DMS53 (cell line): ENCODE measurements around the gene ALDH7A1.
"Not testable (repeated sequence)": the region's sequence is repeated elsewhere in the genome, so short reads cannot be mapped to it uniquely, and the experiment has no call there.

Experiments used
- DNase-seq: peaks from one replicate; lab custom pipeline; 2025; lab: John Stamatoyannopoulos, UW

ALDH7A1 gene

DNA sequence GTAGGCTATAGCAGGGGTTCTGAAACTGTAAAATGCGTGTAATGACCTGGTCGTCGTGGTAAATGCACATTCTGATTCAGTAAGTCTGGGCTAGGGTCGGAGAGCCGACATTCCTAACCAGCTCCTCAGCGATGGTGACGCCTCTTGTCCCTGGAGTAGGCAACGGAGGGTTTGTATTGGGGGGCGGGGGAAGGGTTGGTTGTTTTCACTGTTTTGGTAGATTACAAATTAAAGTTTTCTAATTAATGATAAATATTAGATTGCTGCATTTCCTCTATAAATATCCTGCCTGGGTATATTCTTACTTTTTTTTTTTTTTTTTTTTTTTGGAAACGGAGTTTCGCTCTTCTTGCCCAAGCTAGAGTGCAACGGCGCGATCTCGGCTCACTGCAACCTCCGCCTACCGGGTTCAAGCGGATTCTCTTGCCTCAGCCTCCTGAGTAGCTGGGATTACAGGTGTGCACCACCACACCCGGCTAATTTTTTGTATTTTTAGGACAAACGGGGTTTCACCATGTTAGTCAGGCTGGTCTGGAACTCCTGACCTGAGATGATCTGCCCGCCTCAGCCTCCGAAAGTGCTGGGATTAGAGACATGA, 566 bp upstream of the ALDH7A1 start:
- DNase-seq = no peak

- no peak for DNase-seq
Measured at GRCh38 chr5:126591549-126591948, 3.5 kb downstream of the ALDH7A1 start.

- no peak for DNase-seq
Measured at GRCh38 chr5:126589536-126590297, 5.3 kb downstream of the ALDH7A1 start.

GRCh38 chr5:126587551-126588390, 7.2 kb downstream of the ALDH7A1 start:
- no peak for DNase-seq

GRCh38 chr5:126583761-126584160, 11.3 kb downstream of the ALDH7A1 start:
- DNase-seq = no peak

GRCh38 chr5:126579716-126580115, 15.3 kb downstream of the ALDH7A1 start:
- DNase-seq = no peak

DNA sequence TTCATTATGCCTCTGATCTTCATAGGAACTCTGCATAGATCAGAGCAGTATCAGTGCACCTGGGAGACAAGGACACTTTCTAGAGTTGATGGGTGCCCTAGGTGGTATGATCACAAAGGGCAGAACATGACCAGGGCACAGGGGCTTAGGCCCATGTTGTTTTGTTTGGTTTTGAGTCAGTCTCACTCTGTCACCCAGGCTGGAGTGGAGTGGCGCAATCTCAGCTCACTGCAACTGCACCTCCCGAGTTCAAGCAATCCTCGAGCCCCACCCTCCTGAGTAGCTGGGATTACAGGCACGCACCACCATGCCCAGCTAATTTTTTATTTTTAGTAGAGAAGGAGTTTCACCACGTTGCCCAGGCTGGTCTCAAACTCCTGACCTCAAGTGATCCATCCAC, 17.6 kb downstream of the ALDH7A1 start:
- DNase-seq = no peak

DNA sequence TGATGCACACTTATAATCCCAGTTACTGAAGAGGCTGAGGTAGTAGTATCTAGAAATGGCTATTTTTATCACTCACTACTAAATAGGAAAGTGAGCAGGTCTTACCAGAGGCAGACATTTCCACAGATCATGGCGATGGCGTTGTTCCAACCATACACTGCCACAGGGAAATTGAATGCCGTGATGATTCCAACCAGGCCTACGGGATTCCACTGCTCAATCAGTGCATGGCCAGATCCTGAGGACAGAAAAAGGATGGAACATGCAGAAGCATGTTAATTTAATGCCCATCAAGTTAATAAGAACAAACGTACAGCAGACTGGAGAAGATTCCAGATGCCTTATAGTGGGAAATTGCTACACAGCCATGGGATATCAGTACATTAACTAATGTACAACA, 18.0 kb downstream of the ALDH7A1 start:
- no peak for DNase-seq

DNA sequence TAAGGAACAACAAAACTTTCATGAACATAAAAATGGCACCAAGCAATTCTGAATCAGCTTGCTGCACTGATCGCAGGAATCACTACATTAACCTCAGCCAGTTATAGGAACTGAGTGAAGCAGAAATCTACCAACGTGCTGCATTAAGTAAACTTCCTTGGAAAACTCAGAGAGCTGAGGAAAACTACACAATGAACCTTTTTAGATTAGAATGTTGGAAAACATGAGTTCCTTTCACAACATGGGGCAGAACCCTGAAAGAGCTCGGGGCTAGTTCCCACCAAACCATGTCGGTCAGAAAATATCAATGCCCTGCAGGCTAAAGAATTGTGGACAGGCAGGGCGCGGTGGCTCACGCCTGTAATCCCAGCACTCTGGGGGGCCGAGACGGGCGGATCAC, 19.4 kb downstream of the ALDH7A1 start:
- DNase-seq = no peak

DNA sequence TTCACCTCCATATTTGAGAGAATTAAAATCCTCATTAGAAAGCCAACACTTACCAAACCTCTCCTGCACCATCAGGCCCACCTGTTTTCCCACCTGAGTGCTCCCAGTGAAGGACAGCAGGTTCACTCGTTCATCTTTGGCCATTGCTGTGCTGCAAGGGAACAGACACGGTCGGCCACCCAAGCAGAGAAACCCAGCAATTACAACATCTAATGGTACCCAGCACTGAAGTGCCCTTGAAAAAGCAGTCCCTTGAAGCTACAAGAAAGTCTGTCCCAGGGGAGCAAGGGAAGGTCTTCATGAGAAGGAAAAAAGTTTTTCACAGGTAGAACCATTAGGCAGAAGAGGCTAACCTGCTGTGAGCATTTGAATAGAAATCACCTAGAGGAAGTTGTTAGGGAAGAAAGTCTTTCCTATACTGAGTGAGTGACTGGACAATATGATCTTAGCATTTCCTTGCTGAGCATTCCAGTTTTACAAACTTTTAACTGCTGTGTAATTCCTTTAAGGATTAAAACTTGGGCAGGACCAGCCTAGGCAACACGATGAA, 26.7 kb downstream of the ALDH7A1 start:
- DNase-seq = no peak

DNA sequence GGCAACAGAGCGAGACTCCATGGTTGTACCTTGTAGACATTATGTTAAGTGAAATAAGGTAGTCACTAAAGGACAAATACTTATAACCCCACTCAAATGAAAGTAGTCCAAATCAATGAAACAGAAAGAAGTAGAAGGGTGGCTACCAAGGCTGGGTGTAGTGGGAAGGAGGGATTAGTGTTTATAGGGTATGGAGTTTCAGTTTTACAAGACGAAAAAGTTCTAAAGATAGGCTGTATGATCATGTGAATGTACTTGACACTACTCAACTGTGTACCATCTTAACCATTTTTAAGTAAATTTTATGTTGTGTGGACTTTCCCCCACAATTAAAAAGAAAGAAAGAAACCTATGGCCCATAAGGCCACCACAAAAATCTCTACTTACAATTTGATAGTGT, 32.2 kb downstream of the ALDH7A1 start:
- no peak for DNase-seq

GRCh38 chr5:126561908-126562307, 33.1 kb downstream of the ALDH7A1 start:
- peak; percentile 14 for DNase-seq

GRCh38 chr5:126555101-126555500, 39.9 kb downstream of the ALDH7A1 start:
- not testable (repeated sequence) for DNase-seq

DNA sequence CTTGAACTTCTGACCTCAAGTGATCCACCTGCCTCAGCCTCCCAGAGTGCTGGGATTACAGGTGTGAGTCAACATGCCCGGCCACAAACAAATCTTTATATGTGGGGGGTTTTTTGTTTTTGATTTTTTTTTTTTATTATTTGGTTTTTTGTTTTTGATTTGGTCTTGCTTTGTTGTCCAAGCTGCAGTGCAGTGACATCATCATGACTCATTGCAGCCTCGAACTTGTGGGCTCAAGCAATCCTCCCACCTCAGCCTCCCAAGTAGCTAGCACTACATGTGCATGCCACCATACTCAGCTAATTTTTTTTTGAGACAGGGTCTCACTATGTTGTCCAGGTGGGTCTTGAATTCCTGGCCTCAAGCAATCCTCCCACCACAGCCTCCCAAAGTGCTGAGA, 42.4 kb downstream of the ALDH7A1 start:
- DNase-seq = no peak

- peak; percentile 72 for DNase-seq
Measured at GRCh38 chr5:126544087-126544740, 50.8 kb downstream of the ALDH7A1 start.

- DNase-seq = peak; percentile 15
Measured at GRCh38 chr5:126543660-126544059, 51.4 kb downstream of the ALDH7A1 start.

DNA sequence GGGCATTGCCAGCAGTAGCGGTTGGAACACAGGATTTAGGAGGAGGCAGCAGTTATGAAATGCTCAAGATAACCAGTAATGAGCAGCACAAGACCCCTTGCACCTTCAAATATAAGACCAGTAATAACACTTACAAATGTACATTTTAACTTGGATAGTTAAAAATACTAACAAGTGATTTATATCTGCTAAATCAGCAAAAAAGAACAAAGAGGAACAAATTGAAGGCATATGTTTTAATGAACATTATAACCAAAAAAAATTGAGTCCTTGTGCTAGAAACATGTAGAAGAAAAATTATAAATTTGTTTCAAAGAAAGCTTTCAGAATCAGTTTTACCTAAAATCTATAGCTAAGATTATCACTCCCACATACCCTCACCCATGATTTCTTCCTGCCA, 52.0 kb downstream of the ALDH7A1 start:
- DNase-seq = no peak

- DNase-seq = no peak
Measured at GRCh38 chr5:126542441-126542840, 52.6 kb downstream of the ALDH7A1 start.

DNA sequence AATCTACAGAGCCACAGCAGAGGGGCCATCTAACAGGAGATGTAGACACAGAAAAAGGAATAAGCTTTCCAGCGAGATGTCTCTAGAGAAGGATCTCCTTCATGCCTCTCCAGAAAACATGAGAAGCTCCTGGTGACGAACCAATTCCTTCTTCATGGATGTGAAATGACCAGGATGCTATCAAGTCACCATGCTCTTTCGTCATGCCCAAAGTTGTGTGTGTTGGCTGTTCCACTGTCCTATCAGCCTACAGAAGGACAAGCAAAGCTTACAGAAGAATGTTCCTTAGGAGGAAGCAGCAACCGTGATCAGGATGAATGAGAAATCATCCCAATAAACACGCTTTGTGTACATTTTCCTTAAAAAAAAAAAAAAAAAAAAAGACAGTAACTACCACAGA, 54.4 kb downstream of the ALDH7A1 start:
- no peak for DNase-seq

- DNase-seq = peak; percentile 32
Measured at GRCh38 chr5:126538579-126538978, 56.4 kb downstream of the ALDH7A1 start.

DNA sequence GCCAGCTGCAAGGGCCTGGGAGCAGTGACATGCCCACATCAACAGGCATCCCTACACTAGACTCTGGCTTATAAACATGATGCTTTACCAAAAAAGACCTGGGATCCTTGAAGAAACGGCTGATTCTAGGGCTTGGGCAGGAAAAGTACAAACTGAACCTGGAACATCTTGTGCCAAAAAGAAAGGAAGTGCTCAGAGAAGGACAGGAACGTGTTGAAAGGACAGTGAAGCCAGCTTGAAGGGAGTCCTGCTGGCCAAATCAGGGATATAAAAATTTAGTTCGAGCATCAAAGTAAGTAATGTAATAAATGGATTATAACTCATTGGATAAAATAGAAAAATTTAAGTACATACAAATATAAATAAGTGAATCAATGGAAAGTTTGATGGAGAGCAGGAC, 58.1 kb downstream of the ALDH7A1 start:
- DNase-seq = no peak
